ENCODE results near the gene RPL32.
A peak's percentile ranks its signal among the peaks of the same experiment; 100 is the strongest.

Gene RPL32

GRCh38 chr3:12818773-12819172, 22.6 kb downstream of the RPL32 start:
- DNase-seq (ENCODE audit: low read depth): no peak
- TF ChIP-seq, protein P1, sequence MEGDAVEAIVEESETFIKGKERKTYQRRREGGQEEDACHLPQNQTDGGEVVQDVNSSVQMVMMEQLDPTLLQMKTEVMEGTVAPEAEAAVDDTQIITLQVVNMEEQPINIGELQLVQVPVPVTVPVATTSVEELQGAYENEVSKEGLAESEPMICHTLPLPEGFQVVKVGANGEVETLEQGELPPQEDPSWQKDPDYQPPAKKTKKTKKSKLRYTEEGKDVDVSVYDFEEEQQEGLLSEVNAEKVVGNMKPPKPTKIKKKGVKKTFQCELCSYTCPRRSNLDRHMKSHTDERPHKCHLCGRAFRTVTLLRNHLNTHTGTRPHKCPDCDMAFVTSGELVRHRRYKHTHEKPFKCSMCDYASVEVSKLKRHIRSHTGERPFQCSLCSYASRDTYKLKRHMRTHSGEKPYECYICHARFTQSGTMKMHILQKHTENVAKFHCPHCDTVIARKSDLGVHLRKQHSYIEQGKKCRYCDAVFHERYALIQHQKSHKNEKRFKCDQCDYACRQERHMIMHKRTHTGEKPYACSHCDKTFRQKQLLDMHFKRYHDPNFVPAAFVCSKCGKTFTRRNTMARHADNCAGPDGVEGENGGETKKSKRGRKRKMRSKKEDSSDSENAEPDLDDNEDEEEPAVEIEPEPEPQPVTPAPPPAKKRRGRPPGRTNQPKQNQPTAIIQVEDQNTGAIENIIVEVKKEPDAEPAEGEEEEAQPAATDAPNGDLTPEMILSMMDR (IDR thresholded peaks at IDR 0.05; ENCODE audit: low read depth, low read length, missing control alignments): no peak
- H3K4me3 ChIP-seq (ENCODE audit: low read depth, low read length): no peak overlapping the region

- H3K4me3 ChIP-seq (ENCODE audit: low read depth, low read length): no peak overlapping the region
- TF ChIP-seq, protein P1 (IDR thresholded peaks at IDR 0.05; ENCODE audit: low read depth, low read length, missing control alignments): no peak
- DNase-seq (ENCODE audit: low read depth): no peak
These were observed 23.1 kb downstream of the RPL32 start for GRCh38 chr3:12818273-12818672.

GRCh38 chr3:12817343-12817710, 24.0 kb downstream of the RPL32 start:
- H3K4me3 ChIP-seq (ENCODE audit: low read depth, low read length): no peak overlapping the region
- no peak for DNase-seq (ENCODE audit: low read depth)
- TF ChIP-seq, protein P1 (IDR thresholded peaks at IDR 0.05; ENCODE audit: low read depth, low read length, missing control alignments): no peak

GRCh38 chr3:12816521-12817342, 24.6 kb downstream of the RPL32 start:
- H3K4me3 ChIP-seq (ENCODE audit: low read depth, low read length): no peak overlapping the region
- TF ChIP-seq, protein P1 (IDR thresholded peaks at IDR 0.05; ENCODE audit: low read depth, low read length, missing control alignments): no peak
- no peak for DNase-seq (ENCODE audit: low read depth)

- DNase-seq (ENCODE audit: low read depth): no peak
- H3K4me3 ChIP-seq (ENCODE audit: low read depth, low read length): no peak overlapping the region
- TF ChIP-seq, protein P1 (IDR thresholded peaks at IDR 0.05; ENCODE audit: low read depth, low read length, missing control alignments): peak; percentile 18
These were observed 25.6 kb downstream of the RPL32 start for GRCh38 chr3:12815719-12816118.

DNA sequence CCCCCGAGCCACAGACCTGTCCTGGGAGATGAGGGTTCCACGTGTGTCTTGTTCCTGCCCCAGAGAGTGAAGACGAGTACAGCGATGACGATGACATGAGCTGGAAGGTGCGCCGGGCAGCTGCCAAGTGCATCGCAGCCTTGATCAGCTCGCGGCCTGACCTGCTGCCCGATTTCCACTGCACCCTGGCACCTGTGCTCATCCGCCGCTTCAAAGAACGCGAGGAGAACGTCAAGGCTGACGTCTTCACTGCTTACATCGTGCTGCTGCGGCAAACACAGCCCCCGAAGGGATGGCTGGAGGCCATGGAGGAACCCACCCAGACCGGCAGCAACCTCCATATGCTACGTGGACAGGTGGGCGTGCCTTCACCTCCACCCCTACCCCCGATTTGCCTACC, 26.3 kb downstream of the RPL32 start:
- no peak for DNase-seq (ENCODE audit: low read depth)
- TF ChIP-seq, protein P1 (IDR thresholded peaks at IDR 0.05; ENCODE audit: low read depth, low read length, missing control alignments): no peak
- H3K4me3 ChIP-seq (ENCODE audit: low read depth, low read length): no peak overlapping the region

- TF ChIP-seq, protein P1 (IDR thresholded peaks at IDR 0.05; ENCODE audit: low read depth, low read length, missing control alignments): no peak
- H3K4me3 ChIP-seq (ENCODE audit: low read depth, low read length): no peak overlapping the region
- DNase-seq (ENCODE audit: low read depth): no peak
These were observed 27.4 kb downstream of the RPL32 start for GRCh38 chr3:12813967-12814366.
